Measurements from ENCODE around the gene CDH22. TPM values are rescaled to one million over a fixed set of nuclear protein-coding genes. Genes with fewer than 3 reads are reported as not detected.

The CDH22 gene
- total RNA-seq, 2 donors from 2014 or later: 0.22 to 0.77 TPM

- Mint-ChIP-seq H3K27me3 (ENCODE audit: insufficient read depth) (peaks cover 2% of the 10 kb centered on the region), H3K9me3 (no peaks in the 10 kb centered on the region), H3K36me3 (ENCODE audit: low read depth) (peaks cover 23% of the 10 kb centered on the region), H3K27ac (no peak overlapping the region), H3K4me3 (no peak overlapping the region), H3K4me1 (peaks cover 24% of the 10 kb centered on the region)
- H3K27me3 ChIP-seq (ENCODE audit: control insufficient read depth, insufficient read depth, low read length, poor library complexity, severe bottlenecking): no peaks in the 10 kb centered on the region
- H3K4me3 ChIP-seq (ENCODE audit: low read length): no peak overlapping the region
- peak overlapping the region; percentile 88 for H3K27ac ChIP-seq (ENCODE audit: low read depth, low read length)
- DNase-seq: no peak
- no peaks in the 10 kb centered on the region for H3K9me3 ChIP-seq (ENCODE audit: control insufficient read depth, low read length)
- peaks cover 4% of the 10 kb centered on the region for H3K4me1 ChIP-seq (ENCODE audit: control insufficient read depth, insufficient read depth, low read length)
- H3K9ac ChIP-seq (ENCODE audit: extremely low read depth, low read length, poor library complexity, severe bottlenecking): no peak overlapping the region
- peaks cover 13% of the 10 kb centered on the region for H3K36me3 ChIP-seq (ENCODE audit: control insufficient read depth, insufficient read depth, low read length)
- TF ChIP-seq CTCF (conservative IDR thresholded peaks at IDR 0.05): no peak
- 96% methylated on average over 4 of the region's 4 CpGs; no CpG with 5 or more reads in 1 of the 2 experiments for WGBS, 2 experiments (ENCODE audit: insufficient coverage in 1 of 2, insufficient read length in 1 of 2)
Measured at GRCh38 chr20:46349742-46350056, 41.4 kb upstream of the CDH22 start.

- peaks cover 7% of the 10 kb centered on the region for H3K27me3 Mint-ChIP-seq (ENCODE audit: insufficient read depth)
- H3K27ac ChIP-seq (ENCODE audit: low read depth, low read length): no peak overlapping the region
- peaks cover 4% of the 10 kb centered on the region for H3K4me1 ChIP-seq (ENCODE audit: control insufficient read depth, insufficient read depth, low read length)
- H3K27me3 ChIP-seq (ENCODE audit: control insufficient read depth, insufficient read depth, low read length, poor library complexity, severe bottlenecking): no peaks in the 10 kb centered on the region
- peak overlapping the region; percentile 58 for H3K27ac Mint-ChIP-seq
- H3K9me3 Mint-ChIP-seq: no peaks in the 10 kb centered on the region
- peaks cover 8% of the 10 kb centered on the region for H3K36me3 ChIP-seq (ENCODE audit: control insufficient read depth, insufficient read depth, low read length)
- WGBS, 2 experiments (ENCODE audit: insufficient coverage in 1 of 2, insufficient read length in 1 of 2): 67 to 68% methylated on average over 6 to 12 of the region's 12 CpGs
- no peak overlapping the region for H3K9ac ChIP-seq (ENCODE audit: extremely low read depth, low read length, poor library complexity, severe bottlenecking)
- DNase-seq: peak; percentile 92
- H3K4me3 Mint-ChIP-seq: no peak overlapping the region
- H3K4me3 ChIP-seq (ENCODE audit: low read length): no peak overlapping the region
- H3K9me3 ChIP-seq (ENCODE audit: control insufficient read depth, low read length): no peaks in the 10 kb centered on the region
- TF ChIP-seq CTCF (conservative IDR thresholded peaks at IDR 0.05): peak; percentile 83
- peaks cover 24% of the 10 kb centered on the region for H3K4me1 Mint-ChIP-seq
- H3K36me3 Mint-ChIP-seq (ENCODE audit: low read depth): peaks cover 18% of the 10 kb centered on the region
Measured at GRCh38 chr20:46349035-46349741, 40.9 kb upstream of the CDH22 start.

GRCh38 chr20:46347841-46348803, 39.8 kb upstream of the CDH22 start:
- Mint-ChIP-seq H3K4me3 (no peak overlapping the region), H3K27me3 (ENCODE audit: insufficient read depth) (peaks cover 7% of the 10 kb centered on the region), H3K27ac (peak overlapping the region; percentile 31), H3K9me3 (no peaks in the 10 kb centered on the region), H3K4me1 (peaks cover 21% of the 10 kb centered on the region), H3K36me3 (ENCODE audit: low read depth) (peaks cover 16% of the 10 kb centered on the region)
- no peak for TF ChIP-seq CTCF (conservative IDR thresholded peaks at IDR 0.05)
- Histone ChIP-seq H3K4me3 (ENCODE audit: low read length) (no peak overlapping the region), H3K27me3 (ENCODE audit: control insufficient read depth, insufficient read depth, low read length, poor library complexity, severe bottlenecking) (no peaks in the 10 kb centered on the region), H3K4me1 (ENCODE audit: control insufficient read depth, insufficient read depth, low read length) (peaks cover 4% of the 10 kb centered on the region), H3K9ac (ENCODE audit: extremely low read depth, low read length, poor library complexity, severe bottlenecking) (no peak overlapping the region), H3K36me3 (ENCODE audit: control insufficient read depth, insufficient read depth, low read length) (peaks cover 6% of the 10 kb centered on the region), H3K27ac (ENCODE audit: low read depth, low read length) (peak overlapping the region; percentile 32), H3K9me3 (ENCODE audit: control insufficient read depth, low read length) (no peaks in the 10 kb centered on the region)
- WGBS, 2 experiments (ENCODE audit: insufficient coverage in 1 of 2, insufficient read length in 1 of 2): 27 to 53% methylated on average over 14 to 25 of the region's 25 CpGs
- DNase-seq: peak; percentile 91
